ENCODE measurements around the gene GRPEL2. TPM values are rescaled to one million over a fixed set of nuclear protein-coding genes. Genes with fewer than 3 reads are reported as not detected.

Gene GRPEL2
- total and polyA plus RNA-seq, 2 of the 8 experiments (the other 6 are each of a cell fraction or from before 2014, with no cell fraction given): 11.2 to 52.2 TPM

DNA sequence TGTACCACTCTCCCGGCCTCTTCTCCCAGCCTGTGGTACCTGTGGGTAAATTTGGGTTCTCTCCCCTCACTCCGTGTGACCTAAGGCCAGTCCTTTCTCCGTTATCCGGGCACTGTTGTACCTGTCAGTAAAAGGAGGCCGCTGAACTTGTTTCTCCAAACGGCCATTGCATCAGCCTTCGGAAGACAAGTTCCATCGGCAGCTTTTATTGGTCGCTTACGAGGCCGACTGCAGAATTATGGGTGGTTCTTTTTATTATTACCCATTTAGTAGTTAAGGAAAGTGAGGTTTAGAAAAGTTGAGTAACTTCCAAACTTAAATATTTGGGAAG lies 558 bp downstream of the GRPEL2 start:
- POLR2A ChIA-PET (ENCODE audit: partially characterized antibody): interaction anchor here (1.0 to 5.0 kb wide), 16 partner anchors 10 to 101 kb away, joined by 3 to 72 read pairs (median 5); partner anchors contain the start of gene PCYOX1L
- H3K27ac ChIP-seq (ENCODE audit: low read depth, low read length): peak overlapping the region; percentile 86
- no peak overlapping the region for H2BK15ac ChIP-seq (ENCODE audit: low read length)
- H2AFZ ChIP-seq (ENCODE audit: low read length): peak overlapping the region; percentile 31; the same call in 1 of the 2 replicates
- peak overlapping the region; percentile 80 for H3K18ac ChIP-seq (ENCODE audit: extremely low read depth, low read length)
- H3K23ac ChIP-seq (ENCODE audit: insufficient read length): no peak overlapping the region
- H4K20me1 ChIP-seq (replicated peaks in 1 of 2; ENCODE audit: control insufficient read depth in 1 of 2, insufficient read depth in 2 of 2, low read length in 2 of 2): peaks cover under 1 to 2% of the 10 kb centered on the region in 2 experiments
- peak overlapping the region; percentile 97 for H2BK5ac ChIP-seq (ENCODE audit: low read depth, low read length)
- no peak overlapping the region for H3K14ac ChIP-seq (ENCODE audit: insufficient read length)
- H3K4me1 ChIP-seq (replicated peaks in 1 of 4; ENCODE audit: control insufficient read depth in 3 of 4, insufficient read depth in 4 of 4, low read length in 3 of 4): peaks cover 0 to 5% (median 1%) of the 10 kb centered on the region in 4 experiments; a peak in 4 of 7 replicates
- H3K23me2 ChIP-seq (ENCODE audit: low read depth, low read length): peaks cover 12% of the 10 kb centered on the region
- 4% methylated on average over 9 of the region's 11 CpGs; no CpG with 5 or more reads in 1 of the 2 experiments for WGBS, 2 experiments (ENCODE audit: extremely low coverage in 1 of 2, insufficient coverage in 1 of 2, insufficient read length in 1 of 2, insufficient replicate concordance in 2 of 2, low coverage in 1 of 2, low lambda C conversion rate in 2 of 2, missing lambda C conversion rate in 1 of 2)
- CTCF ChIA-PET (ENCODE audit: partially characterized antibody): interaction anchor here (0.7 to 4.1 kb wide), 10 partner anchors 10 to 190 kb away, joined by 3 to 26 read pairs (median 5); no protein-coding TSS in a partner anchor
- DNase-seq (ENCODE audit: low read depth in 1 of 2, low spot score in 2 of 2) (no peak), FAIRE-seq (no peak)
- H4K5ac ChIP-seq (ENCODE audit: insufficient read length, low read depth, low read length): peak overlapping the region; percentile 85
- H3K79me1 ChIP-seq (ENCODE audit: low read depth, low read length): no peaks in the 10 kb centered on the region; the same call in 1 of the 2 replicates
- peak overlapping the region; percentile 87 for H3K56ac ChIP-seq (replicated peaks; ENCODE audit: insufficient read length, low read depth, low read length)
- peak overlapping the region; percentile 66 to 91 (median 82) for H3K9ac ChIP-seq (replicated peaks in 1 of 4; ENCODE audit: extremely low read depth in 1 of 4, low read depth in 3 of 4, low read length in 3 of 4)
- TF ChIP-seq CEBPB (IDR thresholded peaks at IDR 0.05; ENCODE audit: low read depth, low read length) (peak; percentile 39; the same call in 1 of the 2 replicates), E2F6 (IDR thresholded peaks at IDR 0.05) (no peak)
- peak overlapping the region; percentile 72 to 99 (median 93) for H3K4me3 ChIP-seq (ENCODE audit: extremely low read depth in 1 of 4, insufficient read depth in 2 of 4, low read depth in 3 of 4, low read length in 4 of 4)
- no peaks in the 10 kb centered on the region for H3K9me3 ChIP-seq (ENCODE audit: insufficient read depth in 2 of 2, low read depth in 1 of 2, low read length in 1 of 2)
- peak overlapping the region; percentile 67 to 84 for H3K4me2 ChIP-seq (ENCODE audit: insufficient read depth in 1 of 2, low read depth in 2 of 2, low read length in 2 of 2)
- no peaks in the 10 kb centered on the region for H3K27me3 ChIP-seq (replicated peaks in 1 of 4; ENCODE audit: control insufficient read depth in 3 of 4, extremely low read depth in 1 of 4, insufficient read depth in 3 of 4, low read length in 3 of 4)
- H3K36me3 ChIP-seq (ENCODE audit: control insufficient read depth in 2 of 4, insufficient read depth in 4 of 4, low read length in 3 of 4): peaks cover 24 to 39% (median 32%) of the 10 kb centered on the region in 4 experiments
- no peak overlapping the region for H2BK20ac ChIP-seq (ENCODE audit: low read length)
- peaks cover 0 to 29% of the 10 kb centered on the region in 2 experiments; a peak in 2 of 4 replicates for H3K79me2 ChIP-seq (ENCODE audit: control insufficient read depth in 1 of 2, insufficient read depth in 2 of 2, low read length in 2 of 2)
- H3K4ac ChIP-seq (replicated peaks; ENCODE audit: insufficient read length, low read depth, low read length): peak overlapping the region; percentile 92
- H4K91ac ChIP-seq (replicated peaks; ENCODE audit: insufficient read length, low read length): peak overlapping the region; percentile 37
- H2BK12ac ChIP-seq (ENCODE audit: low read depth, low read length): peak overlapping the region; percentile 69; the same call in 1 of the 2 replicates
- peak overlapping the region; percentile 96 for H4K8ac ChIP-seq (ENCODE audit: extremely low read depth, insufficient read depth, low read length)
- peak overlapping the region; percentile 61 for H2BK120ac ChIP-seq (replicated peaks; ENCODE audit: low read depth, low read length)
- peak overlapping the region; percentile 79; the same call in 1 of the 2 replicates for H2AK5ac ChIP-seq (ENCODE audit: low read depth, low read length)

Data from H1 (cell line).